Left ventricle myocardium inferior (tissue), 1 donor: ENCODE results near the gene DIPK1C. TPM values are rescaled to one million over a fixed set of nuclear protein-coding genes. Genes with fewer than 3 reads are reported as not detected.

Experiments used
- DNase-seq: peaks from one replicate; pipeline ENCODE4 v3.0.0-alpha.2; 2020
- H3K27ac ChIP-seq: fragments of 200-600 bp; replicated peaks from 2 replicates; pipeline ENCODE4 v1.8.0; 2021
- H3K27me3 ChIP-seq: fragments of 200-600 bp; 2 replicates; pipeline ENCODE4 v1.8.0; 2021; ENCODE audit warnings: low read depth
- H3K36me3 ChIP-seq: fragments of 200-600 bp; 2 replicates; pipeline ENCODE4 v1.8.0; 2021
- H3K4me1 ChIP-seq: fragments of 200-600 bp; 2 replicates; pipeline ENCODE4 v1.8.0; 2021
- H3K4me3 ChIP-seq: fragments of 200-600 bp; 2 replicates; pipeline ENCODE4 v1.8.0; 2021; ENCODE audit warnings: mild to moderate bottlenecking, moderate library complexity
- H3K9me3 ChIP-seq: fragments of 200-600 bp; replicated peaks from 2 replicates; pipeline ENCODE4 v1.8.0; 2021
- CTCF ChIP-seq: fragments of 200-600 bp; IDR thresholded peaks from 2 replicates; pipeline ENCODE4 v1.8.0; 2021; ENCODE audit warnings: antibody characterized with exemption, mild to moderate bottlenecking, borderline replicate concordance
- intact Hi-C: fragments of 100-400 bp; cut with micrococcal nuclease; formaldehyde crosslinking; loops from one replicate; pipeline ENCODE4 v1.11.0; 2022
- total RNA-seq: library from RNA; stranded (reverse); fragmentation: NEBNext Ultra II Directional; extraction: Animal tissue kit (Norgen Biotek cat#: 25700); gene quantifications from one replicate; pipeline ENCODE4 v1.2.1, GENCODE V29; 2021
- donor health status: DM: no; HTN: yes; CAD: no; lungs with severe emphysema.

Gene DIPK1C
- total RNA-seq, 1 donor from 2014 or later, result 6.4 TPM

- Histone ChIP-seq H3K36me3 (peaks cover 48% of the 10 kb centered on the region), H3K27me3 (no peaks in the 10 kb centered on the region), H3K4me1 (peaks cover 50% of the 10 kb centered on the region), H3K4me3 (peak overlapping the region; percentile 44), H3K27ac (peak overlapping the region; percentile 75), H3K9me3 (no peaks in the 10 kb centered on the region)
- intact Hi-C loops, result no loop called here
- DNase-seq, result no peak
- no peak for TF ChIP-seq CTCF
Measured at GRCh38 chr18:74500372-74500771, 43.3 kb upstream of the DIPK1C start.

- H3K27ac ChIP-seq, result peak overlapping the region; percentile 75
- DNase-seq, result peak; percentile 41
- intact Hi-C loops, result loop anchor here (5.0 kb wide), 1 partner anchor 53 kb away; no protein-coding TSS in a partner anchor
- H3K9me3 ChIP-seq, result no peaks in the 10 kb centered on the region
- peaks cover 42% of the 10 kb centered on the region for H3K36me3 ChIP-seq
- TF ChIP-seq CTCF, result no peak
- H3K27me3 ChIP-seq, result no peaks in the 10 kb centered on the region
- H3K4me3 ChIP-seq, result peak overlapping the region; percentile 44
- peaks cover 52% of the 10 kb centered on the region for H3K4me1 ChIP-seq
Measured at GRCh38 chr18:74499633-74500032, 42.5 kb upstream of the DIPK1C start.

GRCh38 chr18:74498712-74499627 lies 41.9 kb upstream of the DIPK1C start:
- Histone ChIP-seq H3K4me1 (peaks cover 54% of the 10 kb centered on the region), H3K36me3 (peaks cover 35% of the 10 kb centered on the region), H3K9me3 (no peaks in the 10 kb centered on the region), H3K4me3 (peak overlapping the region; percentile 44), H3K27ac (peak overlapping the region; percentile 75), H3K27me3 (no peaks in the 10 kb centered on the region)
- DNase-seq, result no peak
- intact Hi-C loops, result loop anchor here (5.0 kb wide), 1 partner anchor 53 kb away; no protein-coding TSS in a partner anchor
- no peak for TF ChIP-seq CTCF

- H3K9me3 ChIP-seq, result no peaks in the 10 kb centered on the region
- peak overlapping the region; percentile 95 for H3K27ac ChIP-seq
- intact Hi-C loops, result loop anchor here (5.0 kb wide), 1 partner anchor 55 kb away; no protein-coding TSS in a partner anchor
- no peak for DNase-seq
- peaks cover 65% of the 10 kb centered on the region for H3K4me1 ChIP-seq
- H3K4me3 ChIP-seq, result no peak overlapping the region
- H3K36me3 ChIP-seq, result peaks cover 23% of the 10 kb centered on the region
- no peak for TF ChIP-seq CTCF
- H3K27me3 ChIP-seq, result no peaks in the 10 kb centered on the region
Measured at GRCh38 chr18:74497778-74498177, 40.7 kb upstream of the DIPK1C start.

GRCh38 chr18:74497324-74497676 lies 40.2 kb upstream of the DIPK1C start:
- H3K4me3 ChIP-seq, result peak overlapping the region; percentile 87
- TF ChIP-seq CTCF, result no peak
- H3K27me3 ChIP-seq, result no peaks in the 10 kb centered on the region
- peak overlapping the region; percentile 95 for H3K27ac ChIP-seq
- peaks cover 65% of the 10 kb centered on the region for H3K4me1 ChIP-seq
- intact Hi-C loops, result loop anchor here (5.0 kb wide), 1 partner anchor 55 kb away; no protein-coding TSS in a partner anchor
- no peaks in the 10 kb centered on the region for H3K9me3 ChIP-seq
- no peak for DNase-seq
- H3K36me3 ChIP-seq, result peaks cover 18% of the 10 kb centered on the region
